Psoas muscle (tissue), 8 donors: ENCODE results near the gene GNB4. TPM values are rescaled to one million over a fixed set of nuclear protein-coding genes. Genes with fewer than 3 reads are reported as not detected.

Experiments used
- ATAC-seq, 4 donors: fragments of 200-7000 bp; cut with Tn5 transposase; one replicate each; pipeline ENCODE4 v1.9.1; 2020; ENCODE audit warnings: moderate library complexity in 3 of 4, mild to moderate bottlenecking in 2 of 4
- DNase-seq, 2 donors: peaks; one replicate each; pipeline ENCODE4 v3.0.0-alpha.2; 2020
- H3K27ac ChIP-seq: fragments of 200-600 bp; one replicate; pipeline ENCODE4 v1.8.0; 2022
- H3K27me3 ChIP-seq, 3 donors: fragments of 200-600 bp in 1 of 3; one replicate each; pipeline versions ENCODE4 v1.6.1 to v1.8.0; 2013 to 2022; ENCODE audit warnings: low read length in 2 of 3, mild to moderate bottlenecking in 2 of 3, moderate library complexity in 1 of 3; ENCODE audit not compliant: insufficient read depth in 3 of 3
- H3K36me3 ChIP-seq, 2 donors: fragments of 200-600 bp in 1 of 2; one replicate each; pipeline versions ENCODE4 v1.6.1 to v1.8.0; 2013 to 2022; ENCODE audit warnings: low read depth in 1 of 2, mild to moderate bottlenecking in 1 of 2, moderate library complexity in 1 of 2; ENCODE audit not compliant: insufficient read depth in 1 of 2
- H3K4me1 ChIP-seq: fragments of 200-600 bp; one replicate; pipeline ENCODE4 v1.8.0; 2022
- H3K4me3 ChIP-seq: fragments of 200-600 bp; one replicate; pipeline ENCODE4 v1.8.0; 2022; ENCODE audit warnings: mild to moderate bottlenecking
- H3K9me3 ChIP-seq: fragments of 200-600 bp; one replicate; pipeline ENCODE4 v1.8.0; 2022
- CTCF ChIP-seq: fragments of 200-600 bp; IDR thresholded peaks from one replicate; pipeline ENCODE4 v1.8.0; 2022; ENCODE audit warnings: antibody characterized with exemption
- WGBS, 3 donors: extraction: QIAGEN DNeasy Blood & Tissue Kit; methylation state at CpG; one replicate each; pipeline versions ENCODE4 v1.1.6 to v1.1.7; 2013; 5-methylcytosine and 5-hydroxymethylcytosine counted together
- intact Hi-C, 2 donors: fragments of 100-400 bp; cut with DNase I; formaldehyde crosslinking; loops; one replicate each; pipeline versions ENCODE4 v1.11.0 to v1.14.2; 2022
- polyA plus RNA-seq, 3 donors: library from polyadenylated mRNA; stranded (reverse); fragments of 200-250 nt; gene quantifications; one replicate each; pipeline ENCODE4 v1.2.3, GENCODE V29; 2013
- total RNA-seq, 4 donors: library from RNA; stranded (reverse); fragmentation: NEBNext Ultra II Directional in 2 of 4; extraction: Animal tissue kit (Norgen Biotek cat#: 25700) in 2 of 4; gene quantifications; one replicate each; pipeline versions ENCODE4 v1.2.1 to v1.2.4, GENCODE V29; 2021 to 2023
- donor health status: healthy with polysubstance abuse.
- donor health status: DM: no; HTN: no; CAD: no; lungs with moderate emphysema.
- donor health status: Bipolar disorder and iron deficiency.
- donor health status: healthy.
- donor health status: DM: yes; HTN: yes; CAD: no.
- donor health status: DM: no; HTN: no; CAD: no.
- donor health status: DM: no; HTN: no; CAD: no.
- donor health status: DM: yes; HTN: yes; CAD: no.

The GNB4 gene
- total and polyA plus RNA-seq, 7 donors = 0.83 to 6.5 (median 2.9) TPM

DNA sequence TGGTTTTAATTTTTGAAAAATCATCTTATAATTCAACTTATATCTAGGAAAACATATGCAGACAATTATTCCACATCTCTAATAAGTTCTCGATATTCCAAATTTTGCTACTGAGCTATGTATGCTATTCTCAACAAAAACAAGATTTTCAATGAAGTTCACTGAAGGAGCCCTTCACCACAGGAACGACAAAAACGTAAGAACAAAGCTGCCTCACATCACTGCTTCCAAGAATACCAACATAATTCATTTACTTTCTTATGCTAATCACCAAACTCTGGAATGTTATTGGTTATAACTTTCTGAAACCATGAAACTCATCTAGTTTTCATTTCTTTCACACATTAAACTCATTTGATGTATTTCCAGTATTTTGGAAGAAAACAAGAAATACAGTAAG, 49.7 kb downstream of the GNB4 start:
- H3K9me3 ChIP-seq = no peaks in the 10 kb centered on the region
- intact Hi-C loops = no loop called here
- no peak overlapping the region for H3K27ac ChIP-seq
- no peaks in the 10 kb centered on the region for H3K4me1 ChIP-seq
- no peaks in the 10 kb centered on the region for H3K27me3 ChIP-seq
- no peak for TF ChIP-seq CTCF
- peaks cover 0 to 86% of the 10 kb centered on the region in 2 donors for H3K36me3 ChIP-seq
- 81 to 88% (median 82%) methylated on average over 3 of the region's 3 CpGs for WGBS, 3 donors
- ATAC-seq (no peak), DNase-seq (no peak)
- no peak overlapping the region for H3K4me3 ChIP-seq

- TF ChIP-seq CTCF = no peak
- H3K4me1 ChIP-seq = no peaks in the 10 kb centered on the region
- no peak overlapping the region for H3K27ac ChIP-seq
- no peaks in the 10 kb centered on the region for H3K27me3 ChIP-seq
- no peaks in the 10 kb centered on the region for H3K9me3 ChIP-seq
- peaks cover 0 to 90% of the 10 kb centered on the region in 2 donors for H3K36me3 ChIP-seq
- H3K4me3 ChIP-seq = no peak overlapping the region
- DNase-seq (no peak), ATAC-seq (no peak)
- 71 to 98% (median 89%) methylated on average over 2 of the region's 2 CpGs for WGBS, 3 donors
- intact Hi-C loops = no loop called here
These were observed 52.6 kb downstream of the GNB4 start for GRCh38 chr3:179398574-179399231.

GRCh38 chr3:179391906-179392305, 59.4 kb downstream of the GNB4 start:
- intact Hi-C loops = no loop called here
- Histone ChIP-seq H3K27me3 (no peaks in the 10 kb centered on the region), H3K4me1 (no peaks in the 10 kb centered on the region), H3K36me3 (peaks cover 2 to 97% of the 10 kb centered on the region in 2 donors), H3K4me3 (no peak overlapping the region), H3K9me3 (no peaks in the 10 kb centered on the region), H3K27ac (no peak overlapping the region)
- ATAC-seq (no peak), DNase-seq (no peak)
- TF ChIP-seq CTCF = no peak
- WGBS, 3 donors = 90 to 95% (median 94%) methylated on average over 1 of the region's 1 CpG

DNA sequence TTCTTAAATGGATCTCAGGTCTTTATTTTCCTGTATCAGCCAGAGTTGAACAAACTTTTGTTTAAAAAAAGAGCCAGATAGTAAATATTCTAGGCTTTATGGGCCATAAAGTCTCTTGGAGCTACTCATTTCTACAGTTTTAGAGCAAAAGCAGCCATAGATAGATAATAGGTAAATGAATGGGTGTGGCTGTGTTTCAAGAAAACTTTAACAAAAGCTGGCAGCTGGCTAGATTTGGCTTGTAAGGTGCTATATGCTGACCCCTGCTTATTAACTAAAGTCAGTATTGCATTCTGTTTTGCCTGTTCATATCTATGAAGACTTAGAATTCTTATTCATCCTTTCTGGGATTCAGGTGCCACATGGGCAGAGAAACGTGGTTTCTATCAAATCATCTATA, 74.8 kb downstream of the GNB4 start:
- intact Hi-C loops = no loop called here
- ATAC-seq (no peak), DNase-seq (no peak)
- no peaks in the 10 kb centered on the region for H3K27me3 ChIP-seq
- WGBS, 3 donors = 81 to 93% (median 93%) methylated on average over 1 of the region's 1 CpG
- no peaks in the 10 kb centered on the region for H3K9me3 ChIP-seq
- H3K4me1 ChIP-seq = no peaks in the 10 kb centered on the region
- H3K4me3 ChIP-seq = no peak overlapping the region
- no peak overlapping the region for H3K27ac ChIP-seq
- peaks cover 4 to 92% of the 10 kb centered on the region in 2 donors for H3K36me3 ChIP-seq
- TF ChIP-seq CTCF = no peak
